GM13977 (cell line): Measurements from ENCODE around the gene SLIT1.

Experiments used
- DNase-seq: peaks from one replicate; pipeline ENCODE4 v3.0.0; 2012; ENCODE audit warnings: low spot score
- in situ Hi-C: fragments of 300-500 bp; cut with MboI; formaldehyde crosslinking; loops from one replicate; pipeline ENCODE4 v1.12.0; 2022; ENCODE audit warnings: low sequenced_read_pairs, low pct_unique_long_range_greater_than_20kb, mixed read lengths, inconsistent platforms; ENCODE audit not compliant: unreplicated experiment
- TF ChIP-seq, protein P1 (sequence below): IDR thresholded peaks from 2 replicates; pipeline ENCODE4 v1.5.1; 2012; ENCODE audit warnings: mild to moderate bottlenecking, control low read depth; ENCODE audit not compliant: insufficient read depth; ENCODE audit errors: extremely low read depth, missing control alignments

Gene SLIT1

DNA sequence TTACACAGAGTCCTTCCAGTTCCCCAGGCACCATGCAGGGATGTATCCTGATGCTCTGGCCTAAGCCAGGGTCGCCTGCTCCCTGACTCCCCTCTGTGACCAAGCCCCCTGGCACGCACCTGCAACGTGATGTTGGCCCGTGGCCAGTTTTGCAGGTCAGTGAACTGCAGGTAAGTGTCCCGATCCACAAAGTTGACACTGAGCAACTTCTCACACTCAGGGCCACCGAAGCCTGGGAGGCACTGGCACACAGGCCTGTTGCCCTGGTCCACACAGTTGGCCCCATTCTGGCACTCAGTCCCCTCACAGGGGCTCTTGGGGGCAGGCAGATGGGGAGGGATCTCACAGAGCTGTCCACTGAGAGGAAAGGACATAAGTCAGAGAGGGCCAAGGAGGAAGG lies 179.4 kb downstream of the SLIT1 start:
- in situ Hi-C loops, result no loop called here
- TF ChIP-seq, protein P1, sequence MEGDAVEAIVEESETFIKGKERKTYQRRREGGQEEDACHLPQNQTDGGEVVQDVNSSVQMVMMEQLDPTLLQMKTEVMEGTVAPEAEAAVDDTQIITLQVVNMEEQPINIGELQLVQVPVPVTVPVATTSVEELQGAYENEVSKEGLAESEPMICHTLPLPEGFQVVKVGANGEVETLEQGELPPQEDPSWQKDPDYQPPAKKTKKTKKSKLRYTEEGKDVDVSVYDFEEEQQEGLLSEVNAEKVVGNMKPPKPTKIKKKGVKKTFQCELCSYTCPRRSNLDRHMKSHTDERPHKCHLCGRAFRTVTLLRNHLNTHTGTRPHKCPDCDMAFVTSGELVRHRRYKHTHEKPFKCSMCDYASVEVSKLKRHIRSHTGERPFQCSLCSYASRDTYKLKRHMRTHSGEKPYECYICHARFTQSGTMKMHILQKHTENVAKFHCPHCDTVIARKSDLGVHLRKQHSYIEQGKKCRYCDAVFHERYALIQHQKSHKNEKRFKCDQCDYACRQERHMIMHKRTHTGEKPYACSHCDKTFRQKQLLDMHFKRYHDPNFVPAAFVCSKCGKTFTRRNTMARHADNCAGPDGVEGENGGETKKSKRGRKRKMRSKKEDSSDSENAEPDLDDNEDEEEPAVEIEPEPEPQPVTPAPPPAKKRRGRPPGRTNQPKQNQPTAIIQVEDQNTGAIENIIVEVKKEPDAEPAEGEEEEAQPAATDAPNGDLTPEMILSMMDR, result no peak
- DNase-seq, result no peak

DNA sequence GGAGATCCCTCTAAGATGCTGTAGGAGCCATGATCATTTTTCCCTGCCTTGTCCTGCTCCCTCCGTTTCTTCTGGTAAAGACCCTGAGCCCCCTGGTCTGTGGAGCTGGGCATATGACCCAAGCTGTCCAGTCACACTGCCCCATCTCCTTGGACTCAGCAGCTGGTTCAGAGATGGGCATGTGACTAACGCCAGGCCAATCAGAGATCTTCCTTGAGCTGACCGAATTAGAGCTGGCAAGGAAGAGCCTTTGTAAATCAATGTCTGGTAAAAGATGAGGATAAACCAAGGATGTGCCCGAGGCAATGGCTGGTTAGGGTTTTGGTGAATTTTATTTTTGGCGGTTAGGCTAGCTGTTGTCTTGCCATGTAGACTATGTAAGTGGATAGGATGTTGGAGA lies 180.4 kb downstream of the SLIT1 start:
- TF ChIP-seq, protein P1, result no peak
- in situ Hi-C loops, result no loop called here
- DNase-seq, result no peak

DNA sequence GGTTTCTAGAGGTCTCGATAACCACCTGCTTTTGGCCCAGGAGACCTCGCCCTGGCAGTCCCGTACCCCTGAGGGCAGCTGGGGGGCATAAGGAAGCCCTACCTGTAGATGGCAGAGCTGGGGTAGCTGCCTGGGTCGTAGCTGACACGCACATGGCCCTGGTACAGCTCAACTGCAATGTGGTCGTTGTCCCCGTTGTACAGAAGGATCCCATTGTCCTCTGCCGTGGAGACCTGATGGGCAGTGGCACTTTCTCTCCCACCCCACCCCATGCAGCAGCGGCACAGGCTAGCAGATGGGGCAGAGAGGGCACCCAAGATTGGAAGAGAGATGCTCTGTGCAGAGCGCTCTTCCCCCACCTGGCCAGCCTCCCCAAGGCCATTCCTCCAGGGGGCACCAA lies 181.2 kb downstream of the SLIT1 start:
- no peak for DNase-seq
- TF ChIP-seq, protein P1, result no peak
- in situ Hi-C loops, result no loop called here

DNA sequence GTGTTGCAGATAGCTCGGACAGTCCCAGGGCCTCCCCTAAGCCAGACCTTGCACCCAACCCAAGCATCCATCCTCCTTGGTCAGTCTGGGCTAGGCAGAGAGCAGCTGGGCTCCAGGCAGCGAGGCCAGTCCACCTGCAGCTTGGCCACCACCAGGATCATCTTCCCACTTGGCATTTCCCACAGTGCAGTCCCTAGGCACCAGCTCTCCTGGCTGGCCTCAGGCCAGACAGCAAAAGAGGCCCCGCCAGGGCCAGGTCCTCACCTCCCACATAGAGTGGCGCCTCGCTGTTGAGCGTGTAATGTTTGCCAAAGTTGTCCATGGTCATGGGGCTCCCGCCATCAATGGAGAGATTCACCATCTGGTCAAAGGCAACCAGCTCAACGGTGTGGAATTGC lies 182.0 kb downstream of the SLIT1 start:
- in situ Hi-C loops, result no loop called here
- DNase-seq, result no peak
- TF ChIP-seq, protein P1, result no peak

DNA sequence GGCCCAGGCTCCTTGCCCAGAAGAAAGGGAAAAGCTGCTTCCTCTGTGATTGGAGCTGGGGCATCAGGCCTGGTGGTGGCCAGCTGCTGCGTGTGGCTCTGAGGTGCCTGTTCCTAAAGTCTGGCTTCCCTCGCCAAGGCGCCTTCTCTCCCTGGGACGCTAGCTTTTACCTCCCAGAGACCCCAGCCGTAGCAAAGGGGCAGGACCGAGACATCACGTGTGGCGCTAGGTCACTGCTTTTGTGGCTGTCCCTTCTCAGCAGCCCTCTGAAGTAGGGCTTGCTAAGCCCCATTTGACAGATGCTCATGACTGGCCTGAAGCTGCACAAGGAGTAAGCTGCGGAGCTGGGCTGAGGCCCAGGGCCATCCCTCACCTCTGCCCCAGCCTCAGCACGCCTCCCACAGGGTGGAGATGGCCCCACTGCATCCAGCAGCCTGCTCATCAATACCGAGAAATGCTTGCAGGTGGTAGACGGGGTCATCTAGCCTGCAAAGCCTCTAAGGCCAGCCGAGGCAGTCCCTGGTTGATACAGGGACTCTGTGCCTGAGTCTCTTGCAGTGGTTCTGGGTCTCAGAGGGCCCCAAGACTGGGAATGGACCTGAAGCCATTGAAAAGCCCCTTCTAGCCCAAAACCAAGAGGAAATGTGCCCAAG lies 182.5 kb downstream of the SLIT1 start:
- peak; percentile 23 for DNase-seq
- in situ Hi-C loops, result no loop called here
- TF ChIP-seq, protein P1, result no peak

DNA sequence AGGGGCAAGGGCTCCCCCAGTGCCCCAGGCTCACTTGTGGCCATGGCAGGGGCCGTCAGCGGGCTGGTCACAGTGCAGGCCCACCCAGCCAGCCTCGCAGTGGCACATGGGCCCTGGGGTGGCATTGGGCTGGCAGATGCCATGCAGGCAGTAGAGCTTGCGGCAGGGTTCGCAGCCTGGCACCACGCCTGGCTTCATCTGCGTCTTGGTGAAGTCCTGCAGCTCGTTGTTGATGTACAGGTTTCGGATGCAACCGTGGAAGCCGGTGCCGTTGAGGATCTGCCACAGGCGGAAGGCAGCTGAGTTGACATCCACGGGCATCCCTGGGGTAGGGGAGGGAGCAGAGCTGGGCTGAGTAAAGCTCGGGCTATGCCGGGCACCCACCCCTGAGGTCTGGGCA lies 183.1 kb downstream of the SLIT1 start:
- in situ Hi-C loops, result no loop called here

More for the DNA sequence above, 183.1 kb downstream of the SLIT1 start:
- TF ChIP-seq, protein P1, result no peak
- peak; percentile 21 for DNase-seq
